Measurements from ENCODE around the gene NOC3L.
"Not testable (repeated sequence)": the region's sequence is repeated elsewhere in the genome, so short reads cannot be mapped to it uniquely, and the experiment has no call there.

Gene NOC3L

GRCh38 chr10:94362360-94363250 lies at the start of gene NOC3L:
Gene NOC3L (minus strand): TSS chr10:94362939. CDS start chr10:94362838, 101 bp downstream.
- DNase-seq (ENCODE audit: low read depth, low spot score): peak; percentile 98

GRCh38 chr10:94412449-94412848 lies 49.7 kb upstream of the NOC3L start:
- DNase-seq (ENCODE audit: low read depth, low spot score): no peak

- no peak for DNase-seq (ENCODE audit: low read depth, low spot score)
These were observed 48.6 kb upstream of the NOC3L start for GRCh38 chr10:94411304-94411703.

GRCh38 chr10:94409021-94409657 lies 46.4 kb upstream of the NOC3L start:
- DNase-seq (ENCODE audit: low read depth, low spot score): peak; percentile 72

- no peak for DNase-seq (ENCODE audit: low read depth, low spot score)
These were observed 44.9 kb upstream of the NOC3L start for GRCh38 chr10:94407668-94408067.

- no peak for DNase-seq (ENCODE audit: low read depth, low spot score)
These were observed 42.7 kb upstream of the NOC3L start for GRCh38 chr10:94405406-94405805.

- DNase-seq (ENCODE audit: low read depth, low spot score): peak; percentile 75
These were observed 40.9 kb upstream of the NOC3L start for GRCh38 chr10:94403380-94404213.

GRCh38 chr10:94402843-94403379 lies 40.2 kb upstream of the NOC3L start:
- no peak for DNase-seq (ENCODE audit: low read depth, low spot score)

GRCh38 chr10:94402204-94402842 lies 39.6 kb upstream of the NOC3L start, which contains the start of gene TBC1D12:
Gene TBC1D12 (plus strand): TSS chr10:94402541. CDS start chr10:94402614, 73 bp downstream.
- peak; percentile 99 for DNase-seq (ENCODE audit: low read depth, low spot score)

GRCh38 chr10:94398762-94399161 lies 36.0 kb upstream of the NOC3L start:
- DNase-seq (ENCODE audit: low read depth, low spot score): no peak

GRCh38 chr10:94397549-94398370 lies 35.0 kb upstream of the NOC3L start:
- peak; percentile 48 for DNase-seq (ENCODE audit: low read depth, low spot score)

- not testable (repeated sequence) for DNase-seq (ENCODE audit: low read depth, low spot score)
These were observed 29.4 kb upstream of the NOC3L start for GRCh38 chr10:94392117-94392516.

- DNase-seq (ENCODE audit: low read depth, low spot score): not testable (repeated sequence)
These were observed 23.0 kb upstream of the NOC3L start for GRCh38 chr10:94385733-94386132.

- DNase-seq (ENCODE audit: low read depth, low spot score): no peak
These were observed 20.8 kb upstream of the NOC3L start for GRCh38 chr10:94383530-94383929.

GRCh38 chr10:94376865-94377264 lies 14.1 kb upstream of the NOC3L start:
- no peak for DNase-seq (ENCODE audit: low read depth, low spot score)

GRCh38 chr10:94375374-94375773 lies 12.6 kb upstream of the NOC3L start:
- no peak for DNase-seq (ENCODE audit: low read depth, low spot score)

- DNase-seq (ENCODE audit: low read depth, low spot score): no peak
These were observed 7.8 kb upstream of the NOC3L start for GRCh38 chr10:94370501-94370900.

- no peak for DNase-seq (ENCODE audit: low read depth, low spot score)
These were observed 3.6 kb upstream of the NOC3L start for GRCh38 chr10:94366382-94366781.

- DNase-seq (ENCODE audit: low read depth, low spot score): no peak
These were observed 1.7 kb upstream of the NOC3L start for GRCh38 chr10:94364482-94364881.

GRCh38 chr10:94363251-94363565 lies 469 bp upstream of the NOC3L start:
- DNase-seq (ENCODE audit: low read depth, low spot score): no peak

All from astrocyte of the hippocampus (primary cell).